Endothelial cell of umbilical vein (primary cell): ENCODE measurements around the gene PRR18. TPM values are rescaled to one million over a fixed set of nuclear protein-coding genes. Genes with fewer than 3 reads are reported as not detected.

Experiments used
- BruUV-seq: library from RNA; stranded (reverse); fragments of 400-500 nt; replicated peaks from 2 replicates; lab custom pipeline; 2021; lab: Mats Ljungman, UMichigan
- CTCF ChIA-PET: fragments of 300-600, 350-600 bp; sonication (Branson Sonifier 250); formaldehyde crosslinking; loops from one replicate; lab custom pipeline; 2021; ENCODE audit warnings: antibody characterized with exemption, inconsistent platforms; lab: Charles Lee
- POLR2A ChIA-PET: fragments of 300-600, 350-600 bp; sonication (Branson Sonifier 250); formaldehyde crosslinking; loops from one replicate; lab custom pipeline; 2021; ENCODE audit warnings: antibody characterized with exemption, inconsistent platforms; lab: Charles Lee
- DNase-seq: peaks from one replicate; pipeline ENCODE4 v3.0.0-alpha.2; 2011; ENCODE audit warnings: low read depth, low spot score
- FAIRE-seq: peaks from 2 replicates; lab custom pipeline; 2011; peaks lifted over from hg19 to GRCh38; lab: Jason Lieb, UNC
- H2AFZ ChIP-seq: 2 replicates; pipeline ENCODE4 v1.6.0; 2012; ENCODE audit warnings: low read depth, low read length, control low read depth, inconsistent platforms
- H3K27ac ChIP-seq: 2 replicates; pipeline ENCODE4 v1.5.1; 2011; ENCODE audit warnings: low read depth, mild to moderate bottlenecking, control low read depth, low read length, moderate library complexity; ENCODE audit not compliant: insufficient read depth
- H3K27me3 ChIP-seq, 2 experiments: 2 replicates each; pipeline versions ENCODE4 v1.6.0 to v1.6.1; 2011; ENCODE audit warnings: low read length in 2 of 2, mixed read lengths in 1 of 2; ENCODE audit not compliant: control insufficient read depth in 2 of 2, insufficient read depth in 2 of 2
- H3K36me3 ChIP-seq, 2 experiments: 2 replicates in 1 of 2; 3 replicates in 1 of 2; pipeline ENCODE4 v1.5.1; 2011; ENCODE audit warnings: low read length in 2 of 2, mild to moderate bottlenecking in 1 of 2, moderate library complexity in 1 of 2; ENCODE audit not compliant: control insufficient read depth in 2 of 2, insufficient read depth in 2 of 2; ENCODE audit errors: extremely low read depth in 1 of 2
- H3K4me1 ChIP-seq: 3 replicates; pipeline ENCODE4 v1.5.1; 2011; ENCODE audit warnings: mild to moderate bottlenecking, low read length; ENCODE audit not compliant: control insufficient read depth, insufficient read depth; ENCODE audit errors: extremely low read depth
- H3K4me2 ChIP-seq: 2 replicates; pipeline ENCODE4 v1.6.1; 2011; ENCODE audit warnings: low read length, control low read depth, mixed read lengths; ENCODE audit not compliant: insufficient read depth
- H3K4me3 ChIP-seq, 3 experiments: fragments of 200-600 bp in 1 of 3; sonication (generic), shearing (Covaris generic) in 1 of 3; replicated peaks in 1 of 3; 2 replicates each; pipeline ENCODE4 v1.5.1; 2011 to 2016; ENCODE audit warnings: control low read depth in 3 of 3, low read length in 3 of 3, mild to moderate bottlenecking in 2 of 3, inconsistent platforms in 1 of 3, low read depth in 1 of 3, moderate library complexity in 1 of 3; ENCODE audit not compliant: insufficient read depth in 1 of 3
- H3K79me2 ChIP-seq: 2 replicates; pipeline ENCODE4 v1.6.0; 2012; ENCODE audit warnings: low read length, inconsistent platforms; ENCODE audit not compliant: control insufficient read depth, insufficient read depth
- H3K9ac ChIP-seq: replicated peaks from 2 replicates; pipeline ENCODE3; 2011; ENCODE audit warnings: low read length, control low read depth; ENCODE audit not compliant: insufficient read depth; ENCODE audit errors: extremely low read depth
- H3K9me1 ChIP-seq: replicated peaks from 3 replicates; pipeline ENCODE4 v1.6.0; 2011; ENCODE audit warnings: mild to moderate bottlenecking, low read length; ENCODE audit not compliant: control insufficient read depth, insufficient read depth; ENCODE audit errors: extremely low read depth
- H3K9me3 ChIP-seq: replicated peaks from 2 replicates; pipeline ENCODE4 v1.5.1; 2012; ENCODE audit warnings: low read length, inconsistent platforms; ENCODE audit not compliant: control insufficient read depth, insufficient read depth
- H4K20me1 ChIP-seq: replicated peaks from 2 replicates; pipeline ENCODE3; 2011; ENCODE audit warnings: mild to moderate bottlenecking, low read length; ENCODE audit not compliant: control insufficient read depth, insufficient read depth; ENCODE audit errors: extremely low read depth
- EZH2 ChIP-seq: IDR thresholded peaks from 2 replicates; pipeline ENCODE4 v1.6.1; 2012; ENCODE audit warnings: borderline replicate concordance, low read depth, mild to moderate bottlenecking, moderate library complexity, low read length, inconsistent platforms; ENCODE audit not compliant: severe bottlenecking
- FOS ChIP-seq: IDR thresholded peaks from 2 replicates; pipeline ENCODE4 v1.6.1; 2011; ENCODE audit warnings: mild to moderate bottlenecking, low read length, moderate library complexity, borderline replicate concordance; ENCODE audit not compliant: insufficient read depth
- GATA2 ChIP-seq: IDR thresholded peaks from 2 replicates; pipeline ENCODE4 v1.7.0; 2011; ENCODE audit warnings: low read depth, mild to moderate bottlenecking, moderate library complexity, mixed read lengths, low read length; ENCODE audit not compliant: insufficient read length, insufficient read depth
- MAX ChIP-seq: IDR thresholded peaks from 2 replicates; pipeline ENCODE4 v1.6.1; 2011; ENCODE audit not compliant: insufficient read depth, insufficient read length
- POLR2A ChIP-seq: IDR thresholded peaks from 2 replicates; pipeline ENCODE4 v1.6.1; 2012; ENCODE audit warnings: low read depth, mild to moderate bottlenecking, control low read depth, low read length
- dilution Hi-C: fragments of 300-500 bp; cut with MboI; formaldehyde crosslinking; loops from one replicate; pipeline ENCODE4 v1.15.0; 2019; ENCODE audit warnings: low sequenced_read_pairs; ENCODE audit not compliant: extremely low pct_ligation_motif_present
- intact Hi-C: fragments of 100-400 bp; cut with micrococcal nuclease; formaldehyde crosslinking; loops from one replicate; pipeline ENCODE4 v1.10.0; 2022
- polyA plus RNA-seq, 4 experiments: library from polyadenylated mRNA; depleted of rRNA in 3 of 4; stranded (reverse) in 3 of 4; unstranded in 1 of 4; fragments of >200 nt; gene quantifications; 2 replicates each; pipeline versions ENCODE4 v1.2.1 to v1.2.3, GENCODE V29; 2011 to 2012; ENCODE audit warnings: missing spikeins in 1 of 4
- total RNA-seq: library from RNA; stranded (reverse); gene quantifications from 2 replicates; pipeline ENCODE4 v1.2.3, GENCODE V29; 2021

The PRR18 gene
- total and polyA plus RNA-seq, 2 donors (not counting 3 experiments of a cell fraction or from before 2014, with no cell fraction given), result not detected

DNA sequence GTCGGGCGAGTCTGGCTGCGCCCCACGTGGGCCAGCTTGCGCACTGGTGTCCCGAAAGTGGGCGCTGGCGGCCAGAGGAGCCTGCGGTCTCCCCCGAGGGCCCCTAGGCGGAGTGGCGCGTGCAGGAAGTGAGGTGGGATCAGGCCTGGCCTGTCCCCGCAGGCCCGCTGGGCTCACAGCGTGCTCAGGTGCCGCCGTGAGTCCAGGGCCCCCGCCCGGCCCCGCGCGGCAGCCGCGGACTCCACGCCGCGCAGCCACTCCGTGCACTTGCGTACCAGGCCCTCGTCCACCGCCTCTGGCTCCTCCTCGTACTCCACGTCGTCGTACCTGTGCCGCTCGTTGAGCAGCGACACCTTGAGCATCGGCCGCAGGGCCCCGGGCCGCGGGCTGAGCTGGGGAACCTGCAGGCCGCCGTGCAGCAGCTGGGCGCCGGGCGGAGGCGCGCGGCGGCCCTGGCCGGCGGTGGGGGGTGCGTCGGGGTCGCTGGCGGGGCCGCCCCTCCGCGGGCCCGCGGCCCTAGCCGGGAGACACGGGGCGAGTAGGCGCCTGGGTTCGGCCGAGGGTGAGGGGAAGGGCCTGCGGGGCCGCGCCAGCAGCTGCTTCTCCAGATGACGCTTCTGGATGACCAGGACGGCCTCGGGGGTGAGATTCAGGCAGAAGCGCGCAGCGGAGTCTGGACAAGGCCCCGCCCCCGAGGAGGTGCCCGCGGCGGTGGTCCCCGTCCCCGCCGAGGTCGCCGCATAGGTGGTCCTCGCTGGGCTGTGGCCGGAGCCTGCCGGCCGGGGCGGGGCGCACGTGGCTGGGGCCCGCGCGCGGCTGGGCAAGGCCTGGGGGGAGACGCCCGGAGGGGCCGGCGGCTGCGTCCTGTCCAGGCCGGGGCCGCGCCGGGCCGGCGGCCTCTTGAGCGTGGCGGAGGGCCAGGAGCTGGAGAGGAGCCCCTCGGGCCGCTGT, 835 bp downstream of the PRR18 start:
- TF ChIP-seq POLR2A, result no peak
- TF ChIP-seq GATA2, result no peak
- peak; percentile 94 for TF ChIP-seq EZH2
- Histone ChIP-seq H3K27ac (no peak overlapping the region), H3K4me3 (peak overlapping the region in 1 of 3 experiments; percentile 30), H3K4me1 (peaks cover 3% of the 10 kb centered on the region), H3K79me2 (no peaks in the 10 kb centered on the region), H4K20me1 (no peaks in the 10 kb centered on the region), H3K36me3 (no peaks in the 10 kb centered on the region), H3K9ac (no peak overlapping the region), H2AFZ (peak overlapping the region; percentile 46), H3K27me3 (peaks cover 46 to 57% of the 10 kb centered on the region in 2 experiments), H3K4me2 (peak overlapping the region; percentile 52), H3K9me3 (no peaks in the 10 kb centered on the region), H3K9me1 (no peaks in the 10 kb centered on the region)
- POLR2A ChIA-PET, result no interaction called here
- intact Hi-C loops (no loop called here), dilution Hi-C loops (no loop called here)
- CTCF ChIA-PET, result interaction anchor here (1.0 to 10.3 kb wide), 3 partner anchors 31 to 93 kb away, joined by 3 to 158 read pairs (median 3); no protein-coding TSS in a partner anchor
- BruUV-seq, result no TSS peak
- FAIRE-seq, result no peak
- no peak for DNase-seq

DNA sequence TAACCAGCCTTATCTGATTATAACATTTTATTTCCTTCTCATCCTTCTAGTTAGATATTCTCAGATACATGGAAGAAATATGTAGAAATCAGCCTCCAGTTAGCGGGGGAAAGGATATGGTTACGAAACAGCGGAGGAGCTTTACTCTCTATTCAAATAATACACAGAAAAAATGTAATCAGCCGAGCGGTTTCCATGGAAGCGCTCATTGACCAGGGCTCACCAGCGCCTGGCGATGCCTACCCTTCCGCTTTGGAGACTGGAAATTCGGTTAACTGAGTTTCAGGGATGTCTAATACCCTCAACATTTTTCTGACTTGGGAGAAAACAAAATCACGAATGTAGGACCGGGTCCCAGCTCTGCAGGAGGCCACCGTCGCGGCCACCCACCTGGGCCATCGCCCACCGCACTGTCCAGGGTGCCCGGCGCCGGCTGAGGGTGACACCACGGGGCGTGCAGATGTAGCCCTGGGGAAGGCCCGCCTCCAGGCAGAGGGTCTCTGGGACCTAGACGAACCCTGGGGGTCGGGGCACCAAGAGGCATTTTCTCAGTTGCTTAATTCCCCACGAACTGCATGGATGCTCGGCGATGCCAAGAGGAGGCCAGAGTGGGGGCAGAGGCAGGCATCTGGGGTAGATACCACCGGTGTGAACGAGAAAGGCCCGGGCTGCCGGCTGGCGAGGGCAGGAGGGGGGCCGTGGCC, 1.7 kb downstream of the PRR18 start:
- no peak for FAIRE-seq

More for the DNA sequence above, 1.7 kb downstream of the PRR18 start:
- ChIA-PET POLR2A (no interaction called here), CTCF (interaction anchor here (1.4 to 10.3 kb wide), 2 partner anchors 75 to 94 kb away, joined by 3 to 158 read pairs; no protein-coding TSS in a partner anchor)
- H3K4me3 ChIP-seq, result no peak overlapping the region
- H3K9me3 ChIP-seq, result no peaks in the 10 kb centered on the region
- DNase-seq, result no peak
- no peaks in the 10 kb centered on the region for H3K79me2 ChIP-seq
- no peak overlapping the region for H3K27ac ChIP-seq
- H3K4me1 ChIP-seq, result peaks cover 3% of the 10 kb centered on the region
- TF ChIP-seq EZH2 (no peak), FOS (no peak), MAX (no peak)
- no peaks in the 10 kb centered on the region for H4K20me1 ChIP-seq
- BruUV-seq, result no TSS peak
- H3K36me3 ChIP-seq, result no peaks in the 10 kb centered on the region
- H3K9me1 ChIP-seq, result no peaks in the 10 kb centered on the region
- dilution Hi-C loops, result no loop called here
- no peak overlapping the region for H2AFZ ChIP-seq
- H3K9ac ChIP-seq, result no peak overlapping the region
- peaks cover 46 to 55% of the 10 kb centered on the region in 2 experiments for H3K27me3 ChIP-seq
- no peak overlapping the region for H3K4me2 ChIP-seq
- intact Hi-C loops, result no loop called here
